Measurements from ENCODE around the gene MRGPRD.

Gene MRGPRD

DNA sequence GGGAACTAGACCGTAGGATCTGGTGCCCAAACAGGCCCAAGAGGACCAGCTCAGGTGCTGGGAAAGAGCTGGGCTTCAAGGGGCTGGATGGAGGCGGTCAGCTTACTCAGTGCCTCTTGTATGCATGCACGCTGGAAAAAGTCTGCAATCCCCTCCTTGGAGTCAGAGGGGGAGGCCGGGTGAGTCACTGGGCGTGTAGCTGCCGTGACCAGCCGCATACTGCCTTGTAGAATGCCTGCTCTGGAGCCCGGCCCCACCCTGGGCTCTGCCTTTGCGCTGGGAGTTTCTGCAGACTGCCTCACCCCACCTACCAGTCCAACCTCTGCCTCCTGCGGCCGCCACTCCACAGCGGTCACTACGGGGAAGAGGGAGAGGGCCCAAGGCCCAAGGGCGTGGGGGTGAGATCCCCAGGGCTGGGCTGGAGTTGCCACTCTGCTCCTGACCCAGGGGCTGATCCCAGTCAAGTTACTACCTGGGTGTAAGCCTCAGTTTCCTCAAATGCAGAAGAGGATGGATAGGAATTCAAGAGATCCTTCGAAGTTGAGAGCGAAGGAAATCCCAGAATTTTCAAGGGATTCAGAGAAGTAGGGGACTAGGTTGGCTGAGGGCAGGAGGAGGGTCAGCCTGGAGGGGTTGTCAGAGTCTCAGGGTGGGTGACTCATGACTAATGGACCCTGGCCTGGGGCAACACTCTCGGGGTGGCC is 28.1 kb upstream of the MRGPRD start:
- Histone ChIP-seq H3K79me2 (ENCODE audit: insufficient read depth, low read length) (no peaks in the 10 kb centered on the region), H3K27me3 (ENCODE audit: insufficient read depth, low read length, poor library complexity, severe bottlenecking) (no peaks in the 10 kb centered on the region), H4K20me1 (ENCODE audit: insufficient read depth, low read length, poor library complexity, severe bottlenecking) (no peaks in the 10 kb centered on the region), H3F3A (ENCODE audit: low read depth) (no peaks in the 10 kb centered on the region), H3K9me3 (ENCODE audit: insufficient read depth, low read depth, low read length) (no peaks in the 10 kb centered on the region), H3K4me2 (ENCODE audit: low read depth, low read length, poor library complexity, severe bottlenecking) (no peak overlapping the region), H3K9ac (ENCODE audit: low read depth, low read length, poor library complexity, severe bottlenecking) (no peak overlapping the region), H3K4me3 (ENCODE audit: low read length, poor library complexity, severe bottlenecking) (no peak overlapping the region), H2AFZ (ENCODE audit: low read length) (no peak overlapping the region), H3K9me2 (replicated peaks; ENCODE audit: low read depth, low read length) (no peaks in the 10 kb centered on the region), H3K4me1 (ENCODE audit: insufficient read depth, low read length, poor library complexity, severe bottlenecking) (no peaks in the 10 kb centered on the region), H3K36me3 (ENCODE audit: insufficient read depth, low read length) (no peaks in the 10 kb centered on the region)
- no peak for TF ChIP-seq EZH2phosphoT487 (IDR thresholded peaks at IDR 0.05; ENCODE audit: borderline replicate concordance)
- TF ChIP-seq, protein P1, sequence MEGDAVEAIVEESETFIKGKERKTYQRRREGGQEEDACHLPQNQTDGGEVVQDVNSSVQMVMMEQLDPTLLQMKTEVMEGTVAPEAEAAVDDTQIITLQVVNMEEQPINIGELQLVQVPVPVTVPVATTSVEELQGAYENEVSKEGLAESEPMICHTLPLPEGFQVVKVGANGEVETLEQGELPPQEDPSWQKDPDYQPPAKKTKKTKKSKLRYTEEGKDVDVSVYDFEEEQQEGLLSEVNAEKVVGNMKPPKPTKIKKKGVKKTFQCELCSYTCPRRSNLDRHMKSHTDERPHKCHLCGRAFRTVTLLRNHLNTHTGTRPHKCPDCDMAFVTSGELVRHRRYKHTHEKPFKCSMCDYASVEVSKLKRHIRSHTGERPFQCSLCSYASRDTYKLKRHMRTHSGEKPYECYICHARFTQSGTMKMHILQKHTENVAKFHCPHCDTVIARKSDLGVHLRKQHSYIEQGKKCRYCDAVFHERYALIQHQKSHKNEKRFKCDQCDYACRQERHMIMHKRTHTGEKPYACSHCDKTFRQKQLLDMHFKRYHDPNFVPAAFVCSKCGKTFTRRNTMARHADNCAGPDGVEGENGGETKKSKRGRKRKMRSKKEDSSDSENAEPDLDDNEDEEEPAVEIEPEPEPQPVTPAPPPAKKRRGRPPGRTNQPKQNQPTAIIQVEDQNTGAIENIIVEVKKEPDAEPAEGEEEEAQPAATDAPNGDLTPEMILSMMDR (conservative IDR thresholded peaks at IDR 0.05; ENCODE audit: low read length): no peak

DNA sequence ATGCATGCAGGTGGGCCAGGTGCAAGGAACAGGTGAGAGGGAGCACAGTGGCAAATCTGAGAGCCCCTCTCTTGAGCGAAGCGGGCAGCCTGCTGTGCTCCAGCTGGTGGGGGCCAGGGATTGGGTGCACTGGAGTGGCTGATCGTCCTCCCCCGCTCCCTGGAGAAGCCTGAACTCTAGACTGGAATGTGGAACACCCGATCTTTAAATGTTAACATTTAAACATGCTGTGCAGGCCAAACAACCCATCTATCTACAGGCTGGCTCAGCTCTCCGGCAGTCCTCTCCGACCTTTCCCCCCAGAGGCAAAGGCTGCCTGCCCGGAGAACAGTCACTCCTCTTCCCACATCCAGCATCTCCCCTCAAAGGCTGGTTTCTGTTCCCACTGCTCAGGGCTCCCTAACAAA is 27.2 kb upstream of the MRGPRD start:
- H3K9me2 ChIP-seq (replicated peaks; ENCODE audit: low read depth, low read length): no peaks in the 10 kb centered on the region
- no peaks in the 10 kb centered on the region for H3K9me3 ChIP-seq (ENCODE audit: insufficient read depth, low read depth, low read length)
- H3K4me3 ChIP-seq (ENCODE audit: low read length, poor library complexity, severe bottlenecking): no peak overlapping the region
- H3K27me3 ChIP-seq (ENCODE audit: insufficient read depth, low read length, poor library complexity, severe bottlenecking): no peaks in the 10 kb centered on the region
- H3K79me2 ChIP-seq (ENCODE audit: insufficient read depth, low read length): no peaks in the 10 kb centered on the region
- H3K4me1 ChIP-seq (ENCODE audit: insufficient read depth, low read length, poor library complexity, severe bottlenecking): no peaks in the 10 kb centered on the region
- no peaks in the 10 kb centered on the region for H4K20me1 ChIP-seq (ENCODE audit: insufficient read depth, low read length, poor library complexity, severe bottlenecking)
- no peak overlapping the region for H3K9ac ChIP-seq (ENCODE audit: low read depth, low read length, poor library complexity, severe bottlenecking)
- H3K36me3 ChIP-seq (ENCODE audit: insufficient read depth, low read length): no peaks in the 10 kb centered on the region
- H3K4me2 ChIP-seq (ENCODE audit: low read depth, low read length, poor library complexity, severe bottlenecking): no peak overlapping the region
- TF ChIP-seq EZH2phosphoT487 (IDR thresholded peaks at IDR 0.05; ENCODE audit: borderline replicate concordance): no peak
- TF ChIP-seq, protein P1 (conservative IDR thresholded peaks at IDR 0.05; ENCODE audit: low read length): no peak
- H3F3A ChIP-seq (ENCODE audit: low read depth): no peaks in the 10 kb centered on the region
- H2AFZ ChIP-seq (ENCODE audit: low read length): no peak overlapping the region

DNA sequence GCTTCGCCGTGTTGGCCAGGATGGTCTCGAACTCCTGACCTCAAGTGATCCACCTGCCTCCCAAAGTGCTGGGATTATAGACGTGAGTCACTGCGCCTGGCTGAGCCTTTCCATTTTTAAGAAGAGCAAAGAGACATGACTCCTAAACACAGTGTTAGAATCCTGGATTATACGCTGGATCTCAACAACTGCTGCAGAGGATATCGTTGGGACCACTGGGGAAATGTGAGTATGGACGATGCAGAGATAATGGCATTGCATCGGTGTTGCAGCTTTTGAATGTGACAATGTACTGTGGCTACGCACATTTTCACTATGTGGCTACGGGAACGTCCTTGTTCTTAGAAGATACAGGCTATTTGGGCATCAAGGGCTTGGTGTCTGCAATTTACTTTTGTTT is 26.0 kb upstream of the MRGPRD start:
- Histone ChIP-seq H3K27me3 (ENCODE audit: insufficient read depth, low read length, poor library complexity, severe bottlenecking) (no peaks in the 10 kb centered on the region), H3K79me2 (ENCODE audit: insufficient read depth, low read length) (no peaks in the 10 kb centered on the region), H3K9me2 (replicated peaks; ENCODE audit: low read depth, low read length) (no peaks in the 10 kb centered on the region), H3K4me3 (ENCODE audit: low read length, poor library complexity, severe bottlenecking) (no peak overlapping the region), H3K9me3 (ENCODE audit: insufficient read depth, low read depth, low read length) (no peaks in the 10 kb centered on the region), H3K4me2 (ENCODE audit: low read depth, low read length, poor library complexity, severe bottlenecking) (no peak overlapping the region), H3K9ac (ENCODE audit: low read depth, low read length, poor library complexity, severe bottlenecking) (no peak overlapping the region), H4K20me1 (ENCODE audit: insufficient read depth, low read length, poor library complexity, severe bottlenecking) (no peaks in the 10 kb centered on the region), H3F3A (ENCODE audit: low read depth) (no peaks in the 10 kb centered on the region), H3K4me1 (ENCODE audit: insufficient read depth, low read length, poor library complexity, severe bottlenecking) (no peaks in the 10 kb centered on the region), H2AFZ (ENCODE audit: low read length) (no peak overlapping the region), H3K36me3 (ENCODE audit: insufficient read depth, low read length) (no peaks in the 10 kb centered on the region)
- no peak for TF ChIP-seq EZH2phosphoT487 (IDR thresholded peaks at IDR 0.05; ENCODE audit: borderline replicate concordance)
- TF ChIP-seq, protein P1 (conservative IDR thresholded peaks at IDR 0.05; ENCODE audit: low read length): no peak

Measured in Loucy (cell line).